D721Med (cell line): ENCODE results near the gene IGSF21.

Experiments used
- DNase-seq: peaks from one replicate; pipeline ENCODE4 v3.0.0; 2011; ENCODE audit warnings: low spot score; ENCODE audit not compliant: insufficient read length
- FAIRE-seq: peaks from 2 replicates; lab custom pipeline; 2011; peaks lifted over from hg19 to GRCh38; lab: Jason Lieb, UNC
- TF ChIP-seq, protein P1 (sequence below): IDR thresholded peaks from 2 replicates; pipeline ENCODE4 v1.5.1; 2012; ENCODE audit warnings: mild to moderate bottlenecking, control low read depth; ENCODE audit not compliant: insufficient read depth; ENCODE audit errors: missing control alignments

The IGSF21 gene

DNA sequence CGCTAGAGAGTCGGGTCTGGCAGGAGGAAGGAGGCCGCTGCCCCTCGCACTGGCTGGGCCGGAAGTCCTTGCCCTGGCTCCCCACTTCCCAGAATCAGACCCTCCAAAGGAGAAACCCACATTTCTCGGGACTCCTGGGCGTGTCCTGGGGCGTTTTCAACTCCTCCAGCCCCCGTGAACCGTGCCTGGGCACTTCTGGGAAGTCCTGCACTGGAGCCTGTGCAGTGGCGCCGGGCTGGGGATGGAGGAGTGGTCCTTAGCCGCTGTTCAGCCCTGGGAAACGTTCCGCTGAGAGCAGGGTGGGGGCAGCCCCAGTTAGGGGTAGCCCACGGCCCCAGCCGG, 3.0 kb downstream of the IGSF21 start:
- no peak for FAIRE-seq
- no peak for DNase-seq
- TF ChIP-seq, protein P1, sequence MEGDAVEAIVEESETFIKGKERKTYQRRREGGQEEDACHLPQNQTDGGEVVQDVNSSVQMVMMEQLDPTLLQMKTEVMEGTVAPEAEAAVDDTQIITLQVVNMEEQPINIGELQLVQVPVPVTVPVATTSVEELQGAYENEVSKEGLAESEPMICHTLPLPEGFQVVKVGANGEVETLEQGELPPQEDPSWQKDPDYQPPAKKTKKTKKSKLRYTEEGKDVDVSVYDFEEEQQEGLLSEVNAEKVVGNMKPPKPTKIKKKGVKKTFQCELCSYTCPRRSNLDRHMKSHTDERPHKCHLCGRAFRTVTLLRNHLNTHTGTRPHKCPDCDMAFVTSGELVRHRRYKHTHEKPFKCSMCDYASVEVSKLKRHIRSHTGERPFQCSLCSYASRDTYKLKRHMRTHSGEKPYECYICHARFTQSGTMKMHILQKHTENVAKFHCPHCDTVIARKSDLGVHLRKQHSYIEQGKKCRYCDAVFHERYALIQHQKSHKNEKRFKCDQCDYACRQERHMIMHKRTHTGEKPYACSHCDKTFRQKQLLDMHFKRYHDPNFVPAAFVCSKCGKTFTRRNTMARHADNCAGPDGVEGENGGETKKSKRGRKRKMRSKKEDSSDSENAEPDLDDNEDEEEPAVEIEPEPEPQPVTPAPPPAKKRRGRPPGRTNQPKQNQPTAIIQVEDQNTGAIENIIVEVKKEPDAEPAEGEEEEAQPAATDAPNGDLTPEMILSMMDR, result no peak

DNA sequence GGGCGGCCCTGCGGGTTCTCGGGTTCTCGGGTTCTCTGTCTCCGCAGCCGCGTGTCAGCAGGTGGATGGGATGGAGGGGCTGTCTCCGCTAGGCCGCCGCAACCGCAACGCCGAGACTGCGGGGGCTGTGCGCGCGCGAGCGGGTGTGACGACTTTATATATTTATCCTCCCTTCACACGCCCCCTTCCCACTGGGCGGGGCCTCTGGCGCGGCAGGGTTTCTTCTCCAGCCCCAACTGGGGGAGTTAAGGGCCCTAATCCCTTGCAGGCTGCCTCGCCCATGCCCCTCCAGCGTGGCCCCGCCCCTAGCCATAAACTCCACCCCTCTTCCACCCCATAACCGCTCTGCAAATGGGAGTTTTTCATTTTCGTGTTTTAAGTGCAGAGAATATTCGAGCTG, 3.4 kb downstream of the IGSF21 start:
- FAIRE-seq, result no peak
- DNase-seq, result no peak
- TF ChIP-seq, protein P1, result no peak

DNA sequence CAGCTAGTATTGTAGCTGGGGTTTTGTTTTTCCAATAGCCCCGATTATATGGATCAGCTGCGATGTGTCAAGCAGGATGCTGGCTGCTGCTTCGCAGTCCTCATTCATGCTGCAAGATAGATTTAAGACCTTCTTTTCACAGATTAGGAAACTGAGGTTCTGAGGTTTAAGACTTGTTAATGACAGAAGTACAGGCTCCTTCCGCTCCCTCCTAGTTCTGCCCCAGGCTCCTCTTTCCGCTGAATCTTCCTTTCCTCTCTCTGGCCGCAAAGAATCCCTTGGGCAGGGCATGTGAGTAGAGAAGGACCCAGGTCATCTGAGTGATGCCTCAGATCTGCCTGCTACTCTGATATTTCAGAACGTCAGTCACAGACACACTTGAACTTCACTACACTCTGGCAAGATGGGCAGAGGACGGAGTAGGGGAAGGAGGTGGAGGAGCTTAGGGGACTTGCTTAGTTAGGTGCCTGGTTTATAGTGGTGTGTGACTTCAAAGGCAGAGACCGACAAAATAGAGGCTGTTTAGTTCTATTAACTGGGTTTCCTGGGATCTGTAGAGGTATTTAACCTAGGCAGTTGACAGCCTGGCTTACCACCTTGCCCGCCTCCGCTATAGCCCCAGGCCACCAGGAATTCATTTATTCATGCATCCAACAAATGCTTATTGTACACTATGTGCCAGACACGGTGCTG, 4.2 kb downstream of the IGSF21 start:
- TF ChIP-seq, protein P1, result no peak
- no peak for DNase-seq
- FAIRE-seq, result no peak

DNA sequence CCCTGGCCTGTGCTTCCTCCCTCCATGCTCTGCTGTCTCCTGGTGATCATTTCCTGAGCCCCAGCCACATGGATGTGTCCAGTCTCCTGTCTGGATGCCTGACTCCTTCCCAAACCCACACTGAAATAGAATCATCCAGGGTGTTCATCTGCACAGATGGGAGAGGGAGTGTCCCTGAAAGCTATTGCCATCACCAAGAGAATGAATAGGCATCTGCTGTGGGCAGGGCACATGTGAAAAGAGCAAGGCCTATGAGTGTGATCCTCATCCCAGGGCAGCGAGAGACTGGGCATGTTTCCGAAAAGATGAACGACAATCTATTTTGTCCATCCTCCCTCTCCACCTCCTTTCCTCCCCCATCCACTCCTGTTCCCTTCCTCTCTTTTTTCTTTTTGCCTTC, 5.0 kb downstream of the IGSF21 start:
- FAIRE-seq, result no peak
- TF ChIP-seq, protein P1, result no peak
- no peak for DNase-seq

DNA sequence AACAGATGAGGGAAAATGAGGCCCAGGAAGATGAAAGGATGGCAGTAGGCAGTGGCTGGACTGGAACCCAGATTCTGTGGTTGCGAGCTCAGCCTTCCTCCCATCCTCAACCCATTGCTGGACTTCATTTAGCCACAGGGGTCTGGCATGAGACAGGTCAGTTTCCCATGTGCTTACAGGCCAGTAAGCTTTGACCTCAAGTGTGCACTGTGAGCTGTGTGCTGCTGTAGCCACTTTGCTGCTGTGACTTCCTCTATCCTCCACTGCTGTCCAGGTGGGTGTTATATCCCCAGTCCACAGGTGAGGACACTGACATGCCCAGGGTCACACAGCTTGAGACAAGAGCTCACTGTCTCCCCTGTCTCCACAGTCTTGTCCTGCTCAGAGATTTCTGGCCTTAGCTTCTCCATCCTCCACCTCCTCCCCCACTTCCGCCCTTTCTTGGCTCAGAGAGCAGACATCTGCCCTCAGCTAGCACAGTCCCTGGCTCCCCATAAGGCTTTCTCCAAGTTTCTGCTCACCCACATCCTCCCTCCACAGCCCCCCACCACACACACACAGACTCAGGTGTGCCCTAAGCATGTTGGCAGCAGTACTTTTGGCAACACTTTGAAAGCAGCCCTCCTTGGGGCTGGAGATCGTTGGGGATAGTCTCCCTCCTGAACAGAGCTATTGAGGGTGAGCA, 7.3 kb downstream of the IGSF21 start:
- DNase-seq (no peak), FAIRE-seq (no peak)
- TF ChIP-seq, protein P1, result no peak

DNA sequence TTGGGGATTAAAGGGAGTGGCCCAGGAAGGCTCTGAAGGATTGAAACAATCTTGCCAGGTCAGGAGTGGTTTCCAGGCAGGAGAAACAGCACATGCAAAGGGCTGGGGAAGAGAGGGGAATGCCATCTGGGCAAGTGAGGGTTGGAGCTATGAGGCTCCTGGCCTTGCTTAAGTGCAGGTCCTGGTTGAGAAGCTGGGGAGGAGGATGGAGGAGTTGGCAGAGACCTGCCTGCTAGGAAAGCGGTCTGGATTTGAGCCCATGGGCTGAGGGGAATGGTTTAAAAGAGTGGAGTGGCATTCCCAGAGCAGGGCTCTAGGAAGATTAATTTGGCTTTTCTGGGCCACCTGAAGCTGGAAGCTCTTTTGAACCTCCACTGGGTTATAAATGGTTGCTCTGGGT, 9.2 kb downstream of the IGSF21 start:
- no peak for FAIRE-seq
- no peak for DNase-seq
- TF ChIP-seq, protein P1, result no peak

DNA sequence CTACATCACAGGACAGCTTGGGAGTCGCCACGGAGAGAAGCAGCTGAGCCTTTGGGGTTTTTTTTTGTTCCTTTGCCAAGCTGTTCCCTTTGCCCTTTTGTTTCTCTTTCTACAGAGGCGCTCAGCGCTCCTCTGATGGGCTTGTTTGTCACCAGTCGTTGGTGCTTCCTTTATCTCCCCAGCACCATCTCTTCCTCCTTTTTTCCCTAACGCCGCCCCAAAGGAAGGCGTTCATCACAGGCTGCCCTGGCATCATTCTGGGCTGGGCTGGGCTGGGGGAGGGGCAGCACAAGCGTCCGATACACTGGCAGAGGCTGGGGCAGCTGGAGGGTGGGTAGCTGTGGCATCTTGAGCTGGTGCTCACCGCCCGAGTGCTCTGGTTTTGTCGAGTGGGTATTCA, 10.5 kb downstream of the IGSF21 start:
- TF ChIP-seq, protein P1, result no peak
- no peak for FAIRE-seq
- no peak for DNase-seq
